GM19025 (cell line): ENCODE data around the gene C12orf57.

ENCODE experiments used
- ATAC-seq: cut with Tn5 transposase; IDR thresholded peaks from one replicate; pipeline ENCODE4 v1.9.1; 2021; ENCODE audit warnings: mild to moderate bottlenecking, low read depth, moderate library complexity; ENCODE audit not compliant: unreplicated experiment

Gene C12orf57

DNA sequence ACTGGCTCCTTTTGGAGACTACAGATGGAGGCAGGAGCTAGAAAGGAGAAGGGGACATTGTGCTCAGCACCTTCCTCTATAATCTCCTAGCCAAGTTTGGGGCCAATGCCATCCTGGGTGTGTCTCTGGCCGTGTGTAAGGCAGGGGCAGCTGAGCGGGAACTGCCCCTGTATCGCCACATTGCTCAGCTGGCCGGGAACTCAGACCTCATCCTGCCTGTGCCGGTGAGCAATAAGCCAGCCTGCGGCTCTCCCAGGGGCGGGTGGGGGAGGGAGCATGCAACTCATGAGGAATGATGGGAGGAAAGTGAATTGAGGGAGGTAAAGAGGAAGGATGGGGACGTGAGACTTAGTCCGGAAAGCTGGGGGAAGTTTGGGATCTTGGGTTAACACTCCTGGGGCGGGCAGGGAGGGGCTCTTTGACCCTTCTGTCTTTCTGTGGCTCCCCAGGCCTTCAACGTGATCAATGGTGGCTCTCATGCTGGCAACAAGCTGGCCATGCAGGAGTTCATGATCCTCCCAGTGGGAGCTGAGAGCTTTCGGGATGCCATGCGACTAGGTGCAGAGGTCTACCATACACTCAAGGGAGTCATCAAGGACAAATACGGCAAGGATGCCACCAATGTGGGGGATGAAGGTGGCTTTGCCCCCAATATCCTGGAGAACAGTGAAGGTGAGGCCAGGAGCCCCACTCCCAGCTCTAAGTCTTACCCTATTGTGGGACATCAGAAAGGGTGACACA is 26.2 kb upstream of the C12orf57 start:
- no peak for ATAC-seq

DNA sequence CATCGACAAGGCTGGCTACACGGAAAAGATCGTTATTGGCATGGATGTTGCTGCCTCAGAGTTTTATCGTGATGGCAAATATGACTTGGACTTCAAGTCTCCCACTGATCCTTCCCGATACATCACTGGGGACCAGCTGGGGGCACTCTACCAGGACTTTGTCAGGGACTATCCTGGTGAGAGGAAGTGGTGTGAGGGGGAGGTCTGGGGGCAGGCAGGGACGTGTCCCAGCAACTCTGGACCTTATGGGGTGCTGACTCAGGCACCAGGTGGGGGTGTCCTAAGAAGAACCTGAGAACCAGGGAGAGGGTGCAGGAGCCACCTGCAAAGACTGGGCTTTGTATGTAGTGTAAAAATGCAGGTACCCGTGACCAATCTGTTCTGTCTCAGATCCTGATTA is 24.2 kb upstream of the C12orf57 start:
- ATAC-seq, result no peak

DNA sequence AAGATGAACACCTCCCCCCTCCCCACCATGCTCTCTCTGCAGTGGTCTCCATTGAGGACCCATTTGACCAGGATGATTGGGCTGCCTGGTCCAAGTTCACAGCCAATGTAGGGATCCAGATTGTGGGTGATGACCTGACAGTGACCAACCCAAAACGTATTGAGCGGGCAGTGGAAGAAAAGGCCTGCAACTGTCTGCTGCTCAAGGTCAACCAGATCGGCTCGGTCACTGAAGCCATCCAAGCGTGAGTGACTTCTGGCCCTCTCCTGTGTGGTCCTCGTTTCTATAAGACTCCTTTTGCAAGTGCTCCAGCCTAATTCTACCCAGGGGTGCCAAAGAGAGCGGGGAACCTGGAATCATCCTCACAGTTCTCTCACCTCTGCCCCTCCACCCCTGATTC is 22.3 kb upstream of the C12orf57 start:
- ATAC-seq, result no peak

DNA sequence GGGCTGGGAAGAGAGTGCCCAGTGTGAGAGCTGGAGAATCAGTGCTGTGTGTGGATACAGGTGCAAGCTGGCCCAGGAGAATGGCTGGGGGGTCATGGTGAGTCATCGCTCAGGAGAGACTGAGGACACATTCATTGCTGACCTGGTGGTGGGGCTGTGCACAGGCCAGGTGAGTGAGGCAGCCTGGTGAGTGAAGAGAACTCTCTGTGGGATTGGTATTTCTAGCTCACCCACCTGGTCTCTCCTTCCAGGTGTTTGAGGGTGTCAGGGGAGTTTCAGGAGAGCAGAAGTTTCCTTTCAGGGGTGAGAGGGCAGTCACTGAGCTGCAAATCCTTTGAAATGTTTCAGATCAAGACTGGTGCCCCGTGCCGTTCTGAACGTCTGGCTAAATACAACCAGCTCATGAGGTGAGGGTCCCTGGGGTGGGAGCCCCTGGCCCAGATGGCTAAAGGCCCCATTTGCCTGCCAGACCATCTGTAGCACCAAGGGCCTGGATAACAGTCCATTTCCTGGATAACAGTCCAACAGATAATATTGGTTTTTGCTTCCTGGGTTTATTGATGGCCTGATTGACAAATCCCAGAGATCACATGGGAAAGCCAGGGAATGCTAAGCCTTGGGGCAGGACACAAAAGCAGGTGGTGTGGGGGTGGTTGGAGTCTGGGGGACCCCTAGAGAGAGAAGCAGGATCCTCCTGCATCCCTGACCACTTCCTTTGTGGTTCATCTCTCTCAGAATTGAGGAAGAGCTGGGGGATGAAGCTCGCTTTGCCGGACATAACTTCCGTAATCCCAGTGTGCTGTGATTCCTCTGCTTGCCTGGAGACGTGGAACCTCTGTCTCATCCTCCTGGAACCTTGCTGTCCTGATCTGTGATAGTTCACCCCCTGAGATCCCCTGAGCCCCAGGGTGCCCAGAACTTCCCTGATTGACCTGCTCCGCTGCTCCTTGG is 21.6 kb upstream of the C12orf57 start:
- no peak for ATAC-seq

DNA sequence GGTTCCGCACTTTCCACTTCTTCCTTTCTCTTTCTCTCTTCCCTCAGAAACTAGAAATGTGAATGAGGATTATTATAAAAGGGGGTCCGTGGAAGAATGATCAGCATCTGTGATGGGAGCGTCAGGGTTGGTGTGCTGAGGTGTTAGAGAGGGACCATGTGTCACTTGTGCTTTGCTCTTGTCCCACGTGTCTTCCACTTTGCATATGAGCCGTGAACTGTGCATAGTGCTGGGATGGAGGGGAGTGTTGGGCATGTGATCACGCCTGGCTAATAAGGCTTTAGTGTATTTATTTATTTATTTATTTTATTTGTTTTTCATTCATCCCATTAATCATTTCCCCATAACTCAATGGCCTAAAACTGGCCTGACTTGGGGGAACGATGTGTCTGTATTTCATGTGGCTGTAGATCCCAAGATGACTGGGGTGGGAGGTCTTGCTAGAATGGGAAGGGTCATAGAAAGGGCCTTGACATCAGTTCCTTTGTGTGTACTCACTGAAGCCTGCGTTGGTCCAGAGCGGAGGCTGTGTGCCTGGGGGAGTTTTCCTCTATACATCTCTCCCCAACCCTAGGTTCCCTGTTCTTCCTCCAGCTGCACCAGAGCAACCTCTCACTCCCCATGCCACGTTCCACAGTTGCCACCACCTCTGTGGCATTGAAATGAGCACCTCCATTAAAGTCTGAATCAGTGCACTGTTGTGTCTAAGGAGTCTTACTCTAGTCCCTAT is 20.7 kb upstream of the C12orf57 start:
- ATAC-seq, result no peak

DNA sequence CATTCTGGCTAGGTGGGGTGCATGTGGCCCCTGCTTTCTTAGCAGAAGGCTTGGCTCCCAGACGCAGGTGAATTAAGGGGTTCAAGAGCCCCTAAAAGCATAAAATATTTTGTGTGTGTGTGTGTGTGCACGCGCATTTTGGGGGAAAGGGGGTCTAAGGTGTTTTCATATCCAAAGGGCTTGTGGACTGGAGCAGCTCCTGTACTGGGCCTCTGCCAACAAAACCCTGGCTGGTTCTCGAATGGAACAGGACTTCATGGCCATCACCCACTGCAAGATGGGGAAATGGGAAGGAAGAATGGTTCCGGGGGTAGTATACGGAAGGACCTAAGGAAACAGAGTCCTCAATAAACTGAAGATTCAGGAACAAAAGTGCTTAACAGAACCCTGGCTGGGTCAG is 20.0 kb upstream of the C12orf57 start:
- ATAC-seq, result no peak

DNA sequence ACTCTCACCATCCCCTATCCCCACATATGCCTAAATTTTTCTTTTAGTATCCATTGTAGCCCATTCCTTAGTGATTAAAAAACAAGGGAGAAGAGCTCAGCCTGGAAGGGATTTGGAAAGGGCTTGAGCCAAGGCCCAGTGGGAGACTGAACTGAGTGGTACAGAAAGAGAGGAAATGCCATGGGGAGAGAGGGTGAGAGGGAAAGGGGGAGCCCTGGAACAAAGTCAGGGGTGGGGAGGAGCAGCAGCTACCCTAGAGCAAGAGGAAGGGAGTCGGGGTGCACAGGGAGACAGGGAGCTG is 18.6 kb upstream of the C12orf57 start:
- no peak for ATAC-seq

DNA sequence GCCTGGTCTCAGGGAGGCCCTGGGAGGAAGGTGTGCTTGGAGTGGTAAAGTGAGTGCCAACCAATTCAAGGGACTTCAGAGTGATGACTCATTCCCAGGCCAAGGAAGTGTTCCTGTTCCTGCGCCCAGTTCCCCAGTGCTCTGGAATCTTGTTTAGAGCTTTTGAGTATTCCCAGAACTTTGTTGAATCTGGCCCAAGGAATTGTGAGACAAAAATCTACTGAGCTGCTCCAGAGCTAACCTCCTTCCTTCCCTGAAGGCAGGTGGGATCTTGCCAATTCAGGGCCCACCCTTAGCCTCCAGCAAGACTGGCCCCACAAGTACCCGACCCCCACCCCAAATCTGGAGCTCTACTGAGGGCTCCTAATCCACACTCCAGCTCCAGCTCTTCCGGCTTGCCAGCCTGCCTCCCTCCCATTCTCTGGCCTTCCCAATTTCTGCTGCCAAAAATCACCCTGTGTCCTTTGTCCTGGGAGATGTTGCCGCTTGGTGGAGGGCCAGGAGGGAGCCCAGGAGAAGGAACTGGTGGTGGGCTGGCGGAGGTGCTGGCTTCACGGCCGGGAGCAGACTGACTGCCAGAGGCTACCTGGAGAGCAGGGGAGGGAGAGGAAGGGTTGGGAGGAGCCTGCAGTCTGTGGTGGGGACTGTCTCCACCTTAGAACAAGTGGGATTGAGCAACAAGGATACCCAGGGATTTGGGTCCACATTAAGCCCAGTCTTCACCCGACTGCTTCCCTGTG is 18.1 kb upstream of the C12orf57 start:
- ATAC-seq, result no peak

DNA sequence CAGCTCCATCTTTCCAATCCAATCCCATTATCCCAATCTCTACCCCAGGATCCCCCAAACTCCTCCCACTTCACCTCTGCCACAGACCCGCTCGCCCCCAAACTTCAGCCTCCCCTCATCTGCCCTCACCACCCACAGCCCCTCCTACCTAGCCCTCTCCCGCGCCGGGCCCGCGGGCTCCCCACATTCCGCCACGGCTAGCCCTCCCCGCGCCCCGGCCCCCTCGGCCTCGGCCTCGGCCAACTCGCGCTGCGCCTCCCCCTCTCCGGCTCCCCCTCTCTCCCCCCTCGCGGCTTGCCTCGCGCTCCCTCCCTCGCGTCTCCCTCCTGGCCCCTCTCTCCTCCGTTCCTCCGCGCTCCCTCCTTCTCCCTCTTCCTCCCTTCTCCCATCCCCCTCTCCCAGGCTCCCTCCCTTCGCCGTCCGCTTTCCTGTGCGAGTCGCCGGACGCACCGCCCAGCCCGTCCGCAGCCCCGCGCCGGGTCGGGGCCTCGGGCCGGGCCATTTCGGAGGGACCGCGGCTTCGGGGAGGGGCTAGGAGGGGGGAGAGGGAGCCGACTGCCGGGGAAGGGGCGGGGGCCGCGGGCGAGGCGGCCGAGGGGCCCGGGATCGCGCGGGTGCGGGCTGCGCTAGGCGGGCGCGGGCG is 16.3 kb upstream of the C12orf57 start, which contains the start of gene ATN1:
Gene ATN1, plus strand, starts transcription at position 581 of the 643 bp plus-strand sequence. CDS start 6,043 bp downstream, outside the sequence.
- no peak for ATAC-seq

DNA sequence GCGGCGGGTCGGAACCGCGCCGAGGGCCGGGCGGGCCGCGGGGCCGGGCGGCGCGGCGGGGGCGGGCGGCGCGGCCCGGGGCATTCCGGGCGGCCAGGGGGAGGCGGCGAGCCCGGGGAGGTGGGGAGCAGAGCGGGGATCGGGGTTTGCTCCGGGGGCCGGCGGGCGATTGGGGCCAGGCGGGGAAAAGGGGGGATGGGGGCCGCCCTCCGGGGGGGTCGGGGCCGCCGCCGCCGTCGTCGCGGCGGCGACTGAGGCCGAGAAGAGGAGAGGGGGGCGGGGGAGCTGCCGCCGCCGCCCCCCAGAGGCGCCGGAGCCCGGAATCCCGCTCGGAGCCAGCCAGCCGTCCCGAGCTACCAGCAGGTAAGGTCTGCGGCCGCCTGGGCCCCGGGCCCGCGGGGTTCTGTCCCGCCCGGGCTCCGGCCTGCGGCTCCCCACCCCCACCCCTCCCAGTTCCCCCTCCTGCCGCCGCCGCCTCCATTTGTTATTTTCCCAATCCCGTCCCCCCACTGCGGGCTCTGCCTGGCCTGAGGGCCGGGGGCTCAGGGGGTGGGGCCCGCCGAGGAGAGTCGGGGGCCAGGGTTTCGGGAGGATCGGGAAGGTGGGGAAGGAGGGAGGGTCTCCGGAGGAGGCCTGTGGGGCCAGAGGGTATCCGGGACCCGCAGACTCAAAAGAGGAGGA is 15.7 kb upstream of the C12orf57 start:
- no peak for ATAC-seq

DNA sequence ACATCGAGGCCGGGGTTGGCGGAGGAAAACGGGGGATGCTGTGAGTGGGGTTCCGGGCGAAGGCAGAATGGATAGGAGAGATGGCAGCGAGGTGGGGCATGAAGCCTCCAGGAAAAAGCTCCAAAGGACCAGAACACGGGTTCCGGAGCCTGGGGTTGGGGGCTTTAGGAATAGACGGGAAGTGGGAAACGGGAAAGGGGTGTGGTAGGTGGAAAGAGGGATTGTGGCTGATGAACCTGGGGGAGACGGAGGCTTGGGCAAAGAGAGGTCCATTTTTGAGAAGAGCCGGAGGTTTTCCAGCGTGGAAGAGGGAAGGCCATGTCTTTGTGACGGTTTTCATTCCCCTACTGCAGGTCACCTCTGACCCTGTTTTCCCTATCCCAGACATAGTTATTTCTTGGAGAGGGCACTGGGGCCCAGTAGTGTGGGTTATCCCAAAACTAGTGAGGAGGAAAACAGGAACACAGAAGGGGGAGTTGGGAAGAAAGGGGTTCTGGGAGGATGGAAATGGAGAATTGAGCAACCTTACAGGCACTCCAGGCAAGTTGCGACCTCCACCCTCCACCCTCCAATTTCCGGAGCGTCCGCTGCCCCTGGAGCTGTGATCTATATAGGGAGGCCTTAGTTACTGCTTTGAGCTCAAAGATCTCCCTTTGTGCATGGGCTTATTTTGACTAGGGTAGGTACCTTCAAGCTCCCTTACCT is 15.0 kb upstream of the C12orf57 start:
- ATAC-seq, result no peak

DNA sequence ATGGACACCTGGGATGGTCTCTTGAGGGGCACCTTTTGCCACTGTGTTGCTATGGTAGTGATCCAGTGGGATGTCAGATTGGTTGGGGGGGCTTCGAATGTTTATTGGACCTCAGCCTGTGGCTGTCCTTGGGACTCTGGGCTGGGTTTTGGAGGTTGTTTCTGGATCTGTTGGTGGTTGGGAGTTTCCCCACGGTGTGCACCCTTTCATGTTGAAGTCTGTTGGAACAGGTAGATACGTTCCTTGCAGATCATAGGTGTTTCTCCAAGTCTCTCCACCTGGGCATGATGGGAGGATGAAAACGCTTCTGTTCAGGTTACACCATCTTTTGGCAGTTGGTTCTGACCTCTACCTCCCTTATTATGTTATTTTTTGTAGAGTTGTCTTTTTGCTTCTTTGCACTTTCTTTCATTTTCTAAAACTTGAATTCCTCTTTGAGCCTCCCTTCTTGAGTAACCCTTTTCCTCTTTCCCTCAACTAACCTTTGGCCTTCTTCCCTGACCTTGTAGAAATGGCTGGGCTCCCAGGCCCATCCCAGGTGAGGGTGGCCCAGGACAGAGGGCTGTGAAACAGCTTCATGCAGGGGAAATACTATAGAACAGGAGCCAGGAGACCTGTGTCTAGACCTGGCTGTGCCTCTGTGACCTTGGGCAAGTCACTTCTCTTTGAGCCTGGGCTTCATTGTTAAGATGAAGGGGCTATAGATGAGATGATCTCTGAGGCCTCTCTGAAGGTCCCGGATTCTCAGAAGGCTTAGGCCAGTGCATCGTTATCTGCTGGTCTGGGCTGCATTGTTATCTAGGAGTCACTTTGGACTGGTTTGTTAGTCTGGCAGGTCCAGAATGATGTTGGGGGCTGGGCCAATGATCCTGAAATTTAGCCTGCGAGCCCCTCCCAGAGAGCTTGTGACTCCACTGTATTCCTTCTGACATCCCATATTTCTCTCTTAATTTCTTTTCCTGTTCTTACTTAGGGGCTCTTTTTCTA is 14.1 kb upstream of the C12orf57 start:
- ATAC-seq, result no peak

DNA sequence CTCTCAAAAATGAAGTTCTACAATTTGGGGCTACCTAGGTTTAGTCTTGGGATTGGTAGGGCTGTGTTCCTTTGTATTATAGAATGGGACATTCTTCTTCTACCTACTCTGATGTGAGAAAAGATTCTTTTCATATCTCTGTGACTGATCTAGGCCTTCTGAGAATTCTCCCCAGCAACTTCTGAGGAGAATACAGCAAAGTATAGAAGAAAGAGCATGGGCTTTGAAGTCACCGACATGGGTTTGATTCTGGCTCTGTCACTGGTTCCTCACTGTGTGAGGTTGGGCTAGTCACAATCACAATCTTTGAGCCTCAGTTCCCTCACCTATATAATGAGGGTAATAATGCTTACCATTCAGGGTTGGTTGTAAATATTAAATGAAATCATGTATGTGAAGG is 11.1 kb upstream of the C12orf57 start:
- no peak for ATAC-seq

DNA sequence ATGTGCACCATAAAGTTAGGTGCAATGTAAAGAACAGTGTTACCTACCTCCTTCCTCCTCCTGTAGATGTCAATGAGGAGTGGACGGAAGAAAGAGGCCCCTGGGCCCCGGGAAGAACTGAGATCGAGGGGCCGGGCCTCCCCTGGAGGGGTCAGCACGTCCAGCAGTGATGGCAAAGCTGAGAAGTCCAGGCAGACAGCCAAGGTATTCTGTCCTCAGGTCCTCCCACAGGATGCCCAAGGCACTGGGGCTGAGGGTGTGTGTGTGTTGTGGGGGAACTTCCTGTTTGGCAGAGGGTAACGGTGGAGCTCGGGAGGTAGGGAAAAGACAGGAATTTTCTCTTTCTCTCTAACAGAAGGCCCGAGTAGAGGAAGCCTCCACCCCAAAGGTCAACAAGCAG is 9.7 kb upstream of the C12orf57 start:
- ATAC-seq, result no peak

DNA sequence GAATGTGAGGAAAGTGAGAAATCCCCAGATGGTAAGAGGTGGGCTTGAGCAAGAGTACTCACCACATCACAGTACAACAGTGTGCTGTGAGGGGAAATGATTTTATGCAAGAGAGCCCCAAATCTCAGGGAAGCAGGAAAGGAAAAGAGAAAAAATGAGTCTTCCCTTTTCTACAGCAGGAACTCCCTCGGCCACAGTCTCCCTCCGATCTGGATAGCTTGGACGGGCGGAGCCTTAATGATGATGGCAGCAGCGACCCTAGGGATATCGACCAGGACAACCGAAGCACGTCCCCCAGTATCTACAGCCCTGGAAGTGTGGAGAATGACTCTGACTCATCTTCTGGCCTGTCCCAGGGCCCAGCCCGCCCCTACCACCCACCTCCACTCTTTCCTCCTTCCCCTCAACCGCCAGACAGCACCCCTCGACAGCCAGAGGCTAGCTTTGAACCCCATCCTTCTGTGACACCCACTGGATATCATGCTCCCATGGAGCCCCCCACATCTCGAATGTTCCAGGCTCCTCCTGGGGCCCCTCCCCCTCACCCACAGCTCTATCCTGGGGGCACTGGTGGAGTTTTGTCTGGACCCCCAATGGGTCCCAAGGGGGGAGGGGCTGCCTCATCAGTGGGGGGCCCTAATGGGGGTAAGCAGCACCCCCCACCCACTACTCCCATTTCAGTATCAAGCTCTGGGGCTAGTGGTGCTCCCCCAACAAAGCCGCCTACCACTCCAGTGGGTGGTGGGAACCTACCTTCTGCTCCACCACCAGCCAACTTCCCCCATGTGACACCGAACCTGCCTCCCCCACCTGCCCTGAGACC is 8.2 kb upstream of the C12orf57 start:
- ATAC-seq, result no peak

DNA sequence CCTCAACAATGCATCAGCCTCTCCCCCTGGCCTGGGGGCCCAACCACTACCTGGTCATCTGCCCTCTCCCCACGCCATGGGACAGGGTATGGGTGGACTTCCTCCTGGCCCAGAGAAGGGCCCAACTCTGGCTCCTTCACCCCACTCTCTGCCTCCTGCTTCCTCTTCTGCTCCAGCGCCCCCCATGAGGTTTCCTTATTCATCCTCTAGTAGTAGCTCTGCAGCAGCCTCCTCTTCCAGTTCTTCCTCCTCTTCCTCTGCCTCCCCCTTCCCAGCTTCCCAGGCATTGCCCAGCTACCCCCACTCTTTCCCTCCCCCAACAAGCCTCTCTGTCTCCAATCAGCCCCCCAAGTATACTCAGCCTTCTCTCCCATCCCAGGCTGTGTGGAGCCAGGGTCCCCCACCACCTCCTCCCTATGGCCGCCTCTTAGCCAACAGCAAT is 7.6 kb upstream of the C12orf57 start:
- no peak for ATAC-seq
